ENCODE data around the gene KRTAP1-1.
"Not testable (repeated sequence)": the region's sequence is repeated elsewhere in the genome, so short reads cannot be mapped to it uniquely, and the experiment has no call there.

KRTAP1-1 gene

GRCh38 chr17:41040783-41041571 lies at the start of gene KRTAP1-1:
Gene KRTAP1-1, minus strand, starts transcription at chr17:41041450. Its CDS starts 53 bp downstream, at chr17:41041397.
- not testable (repeated sequence) for DNase-seq (ENCODE audit: low read depth)

GRCh38 chr17:41088760-41089352 lies 47.6 kb upstream of the KRTAP1-1 start:
- not testable (repeated sequence) for DNase-seq (ENCODE audit: low read depth)

- not testable (repeated sequence) for DNase-seq (ENCODE audit: low read depth)
These were observed 43.0 kb upstream of the KRTAP1-1 start, which contains the start of gene KRTAP4-7 for GRCh38 chr17:41084100-41084856. Gene KRTAP4-7, plus strand, starts transcription at chr17:41084150. Its CDS starts 57 bp downstream, at chr17:41084207.

- DNase-seq (ENCODE audit: low read depth), result not testable (repeated sequence)
These were observed 42.2 kb upstream of the KRTAP1-1 start for GRCh38 chr17:41083427-41083826.

- DNase-seq (ENCODE audit: low read depth), result no peak
These were observed 41.4 kb upstream of the KRTAP1-1 start for GRCh38 chr17:41082626-41083025.

- no peak for DNase-seq (ENCODE audit: low read depth)
These were observed 35.5 kb upstream of the KRTAP1-1 start for GRCh38 chr17:41076788-41077187.

GRCh38 chr17:41073676-41074075 lies 32.4 kb upstream of the KRTAP1-1 start:
- DNase-seq (ENCODE audit: low read depth), result no peak

GRCh38 chr17:41071606-41072360 lies 30.5 kb upstream of the KRTAP1-1 start:
- no peak for DNase-seq (ENCODE audit: low read depth)

GRCh38 chr17:41069031-41069430 lies 27.8 kb upstream of the KRTAP1-1 start:
- no peak for DNase-seq (ENCODE audit: low read depth)

- no peak for DNase-seq (ENCODE audit: low read depth)
These were observed 26.0 kb upstream of the KRTAP1-1 start for GRCh38 chr17:41067281-41067680.

- DNase-seq (ENCODE audit: low read depth), result no peak
These were observed 24.8 kb upstream of the KRTAP1-1 start, which contains the start of gene KRTAP2-4 for GRCh38 chr17:41065829-41066624. Gene KRTAP2-4, minus strand, starts transcription at chr17:41065879. Its CDS starts 34 bp downstream, at chr17:41065845.

GRCh38 chr17:41065016-41065689 lies 23.9 kb upstream of the KRTAP1-1 start:
- DNase-seq (ENCODE audit: low read depth), result not testable (repeated sequence)

GRCh38 chr17:41064301-41064700 lies 23.1 kb upstream of the KRTAP1-1 start:
- DNase-seq (ENCODE audit: low read depth), result no peak

GRCh38 chr17:41063449-41063848 lies 22.2 kb upstream of the KRTAP1-1 start:
- DNase-seq (ENCODE audit: low read depth), result no peak

- no peak for DNase-seq (ENCODE audit: low read depth)
These were observed 20.7 kb upstream of the KRTAP1-1 start for GRCh38 chr17:41061964-41062363.

GRCh38 chr17:41060052-41060604 lies 18.9 kb upstream of the KRTAP1-1 start, which contains the start of gene KRTAP2-3:
Gene KRTAP2-3, minus strand, starts transcription at chr17:41060114. Its CDS starts 64 bp downstream, at chr17:41060050.
- DNase-seq (ENCODE audit: low read depth), result no peak

GRCh38 chr17:41059276-41060051 lies 18.2 kb upstream of the KRTAP1-1 start:
- not testable (repeated sequence) for DNase-seq (ENCODE audit: low read depth)

GRCh38 chr17:41058741-41059140 lies 17.5 kb upstream of the KRTAP1-1 start:
- DNase-seq (ENCODE audit: low read depth), result no peak

GRCh38 chr17:41057547-41057946 lies 16.3 kb upstream of the KRTAP1-1 start:
- no peak for DNase-seq (ENCODE audit: low read depth)
